ENCODE measurements around the gene ETV3L. TPM values are rescaled to one million over a fixed set of nuclear protein-coding genes. Genes with fewer than 3 reads are reported as not detected.

ETV3L gene
- total RNA-seq, 1 donor from 2014 or later, result under 0.01 TPM

DNA sequence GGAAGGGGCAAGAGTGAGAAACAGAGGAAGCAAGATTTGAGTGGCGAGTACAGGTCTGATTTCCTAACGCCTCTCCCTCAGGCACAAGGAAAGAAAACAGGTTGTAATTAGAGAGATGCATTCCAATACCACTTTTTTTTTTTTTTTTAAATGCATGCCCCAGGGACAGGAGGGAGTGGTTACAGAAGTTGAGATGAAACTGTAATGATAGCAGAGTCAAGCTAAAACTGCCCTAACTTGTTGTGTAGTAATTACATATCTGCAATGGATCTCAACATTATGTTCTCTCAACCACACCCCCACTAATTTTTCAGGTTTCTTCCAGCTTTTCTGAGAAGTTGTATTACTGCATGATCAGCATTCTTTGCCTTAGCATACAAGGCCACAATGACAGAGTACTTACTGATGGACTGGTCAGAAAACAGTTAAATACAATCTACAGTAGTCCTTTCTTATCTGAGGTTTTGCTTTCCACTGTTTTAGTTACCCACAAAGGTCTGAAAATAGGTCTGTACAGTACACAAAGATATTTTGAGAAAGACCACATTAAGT lies 33.1 kb upstream of the ETV3L start:
- no peak for FAIRE-seq
- no peak for DNase-seq (ENCODE audit: low spot score in 2 of 2)

GRCh38 chr1:157132111-157132510 lies 32.5 kb upstream of the ETV3L start:
- DNase-seq (ENCODE audit: low spot score in 2 of 2) (no peak), FAIRE-seq (no peak)

GRCh38 chr1:157131281-157131680 lies 31.7 kb upstream of the ETV3L start:
- DNase-seq (ENCODE audit: low spot score in 2 of 2) (no peak), FAIRE-seq (no peak)

- no peak for FAIRE-seq
- DNase-seq (ENCODE audit: low spot score in 2 of 2), result no peak
Measured at GRCh38 chr1:157124855-157125254, 25.2 kb upstream of the ETV3L start.

GRCh38 chr1:157119448-157119847 lies 19.8 kb upstream of the ETV3L start:
- DNase-seq (ENCODE audit: low spot score in 2 of 2) (no peak), FAIRE-seq (no peak)

GRCh38 chr1:157119008-157119407 lies 19.4 kb upstream of the ETV3L start:
- no peak for DNase-seq (ENCODE audit: low spot score in 2 of 2)
- FAIRE-seq, result no peak

- FAIRE-seq (no peak), DNase-seq (ENCODE audit: low spot score in 2 of 2) (no peak)
Measured at GRCh38 chr1:157117527-157118057, 18.0 kb upstream of the ETV3L start.

GRCh38 chr1:157116737-157117103 lies 17.1 kb upstream of the ETV3L start:
- FAIRE-seq (no peak), DNase-seq (ENCODE audit: low spot score in 2 of 2) (no peak)

DNA sequence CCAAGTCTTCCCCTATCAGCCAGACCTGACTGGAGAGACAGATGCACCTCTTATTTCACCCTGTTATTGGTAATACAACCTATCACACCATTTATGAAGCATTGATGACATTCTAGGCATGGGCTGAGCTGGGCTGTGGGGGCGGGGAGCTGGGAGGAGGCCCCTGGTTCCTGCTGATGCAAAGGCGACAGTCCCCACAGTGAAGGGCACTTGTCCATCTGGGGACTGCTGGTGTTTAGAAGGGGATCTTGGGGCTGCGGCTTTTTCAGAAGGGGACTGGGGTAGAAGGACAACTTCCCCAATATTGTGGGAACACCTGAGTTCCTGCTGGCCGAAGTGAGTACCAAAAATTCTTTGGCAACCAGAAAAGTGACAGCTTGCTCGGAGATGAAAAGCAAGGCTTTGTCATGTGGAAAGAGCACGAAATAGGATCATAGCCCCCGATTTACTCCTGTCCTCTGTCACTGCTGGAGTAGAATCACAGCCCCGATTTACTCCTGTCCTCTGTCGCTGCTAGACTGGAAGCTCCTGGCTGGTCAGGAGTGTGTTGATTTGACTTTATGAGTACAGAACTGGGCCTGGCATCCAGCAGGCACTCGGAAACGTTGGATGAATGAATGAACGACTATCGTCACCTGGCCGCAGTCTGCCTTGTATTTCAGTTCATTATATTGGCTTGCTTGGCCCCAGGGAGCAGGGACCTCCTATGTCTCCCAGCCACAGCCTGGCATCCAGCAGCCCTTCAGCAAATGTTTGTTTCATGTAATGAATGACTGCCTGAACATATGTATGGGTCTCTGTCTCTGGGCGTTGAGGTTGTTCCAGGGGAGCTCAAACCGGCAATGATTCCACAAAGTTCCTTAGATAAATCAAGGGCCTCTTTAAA lies 16.5 kb upstream of the ETV3L start:
- no peak for DNase-seq (ENCODE audit: low spot score in 2 of 2)
- FAIRE-seq, result no peak

DNA sequence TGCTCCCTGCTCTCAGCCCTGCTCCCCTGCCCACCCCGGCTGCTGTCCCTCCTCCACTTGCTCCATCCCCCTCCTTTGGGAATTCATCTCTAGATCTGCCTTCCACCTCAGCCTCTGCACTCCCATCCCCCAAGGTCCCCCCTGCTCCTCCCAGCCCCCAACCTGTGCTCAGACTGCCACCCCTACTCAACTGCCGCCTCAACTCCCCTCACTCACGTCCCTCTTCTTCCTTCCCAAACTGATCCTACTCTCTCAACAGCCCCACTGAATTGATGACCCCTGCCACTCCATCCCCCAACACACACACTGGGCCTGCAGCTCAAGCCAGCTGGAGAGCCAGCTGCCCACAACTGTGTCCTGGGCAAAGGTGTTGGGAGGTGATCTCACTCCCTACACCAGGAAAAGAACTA lies 15.8 kb upstream of the ETV3L start:
- DNase-seq (ENCODE audit: low spot score in 2 of 2) (no peak), FAIRE-seq (no peak)

- FAIRE-seq, result no peak
- no peak for DNase-seq (ENCODE audit: low spot score in 2 of 2)
Measured at GRCh38 chr1:157114183-157115121, 14.8 kb upstream of the ETV3L start.

DNA sequence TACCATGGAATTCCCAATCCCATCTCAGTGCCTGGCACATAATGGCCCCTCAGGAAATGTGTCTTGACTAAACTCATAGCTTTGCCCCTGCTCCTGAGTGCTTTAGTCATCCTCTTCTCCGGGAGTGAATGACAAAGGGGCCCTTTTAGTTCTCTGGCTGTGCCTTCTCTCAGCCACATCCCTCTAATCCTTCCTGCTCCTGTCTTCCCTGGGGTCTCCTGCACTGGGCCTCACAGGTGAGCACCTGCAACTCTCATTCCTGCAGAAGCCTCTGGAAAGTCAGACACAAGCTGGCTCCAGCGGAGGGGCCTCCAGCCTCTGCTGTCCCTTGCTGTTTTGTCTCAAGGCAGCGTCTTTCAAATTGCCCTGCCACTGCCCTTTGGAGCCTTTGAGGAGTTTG lies 14.0 kb upstream of the ETV3L start:
- no peak for FAIRE-seq
- no peak for DNase-seq (ENCODE audit: low spot score in 2 of 2)

GRCh38 chr1:157113106-157113505 lies 13.5 kb upstream of the ETV3L start:
- no peak for DNase-seq (ENCODE audit: low spot score in 2 of 2)
- no peak for FAIRE-seq

- DNase-seq (ENCODE audit: low spot score in 2 of 2) (no peak), FAIRE-seq (no peak)
Measured at GRCh38 chr1:157112186-157112867, 12.7 kb upstream of the ETV3L start.

- no peak for DNase-seq (ENCODE audit: low spot score in 2 of 2)
- FAIRE-seq, result no peak
Measured at GRCh38 chr1:157111396-157112165, 12.0 kb upstream of the ETV3L start.

- FAIRE-seq, result no peak
- no peak for DNase-seq (ENCODE audit: low spot score in 2 of 2)
Measured at GRCh38 chr1:157110686-157111085, 11.1 kb upstream of the ETV3L start.

DNA sequence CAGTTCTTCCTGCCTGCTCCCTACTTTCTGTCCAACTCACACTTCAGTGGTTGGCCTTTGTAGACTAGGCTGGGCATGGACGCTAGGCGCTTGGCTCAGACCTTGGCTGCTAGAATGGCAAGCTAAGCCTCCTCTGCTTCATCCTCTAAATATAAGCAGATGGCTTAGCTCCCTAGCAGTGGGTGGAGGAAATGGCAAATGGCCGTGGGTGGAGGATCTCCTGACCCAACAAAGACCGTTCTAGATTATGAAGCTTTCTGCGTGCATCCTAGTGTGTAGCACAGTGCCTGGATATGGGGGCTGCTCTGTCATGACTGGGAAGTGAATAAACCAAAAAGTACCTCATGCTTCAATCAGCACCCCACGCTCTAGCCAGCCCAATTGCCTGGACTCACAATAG lies 10.4 kb upstream of the ETV3L start:
- DNase-seq (ENCODE audit: low spot score in 2 of 2) (no peak), FAIRE-seq (no peak)

DNA sequence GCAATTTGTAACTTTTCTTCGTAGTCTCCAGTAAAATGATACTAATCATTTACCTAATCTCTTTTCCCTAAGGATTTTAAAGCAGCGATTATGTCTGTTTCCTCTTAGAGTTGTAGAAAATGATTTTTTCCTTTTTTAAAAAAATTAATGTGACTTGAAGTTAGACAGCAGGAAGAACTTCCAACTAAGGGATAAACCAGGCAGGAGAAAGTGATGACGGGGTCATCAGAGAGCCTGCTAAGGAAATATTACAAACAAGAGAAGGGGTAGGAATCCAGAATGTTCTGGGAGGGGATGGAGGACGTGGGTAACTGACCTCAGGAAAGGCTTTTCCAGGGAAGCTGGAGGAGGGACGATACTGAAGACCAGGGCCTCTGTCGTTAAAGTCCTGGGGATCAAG lies 8.8 kb upstream of the ETV3L start:
- DNase-seq (ENCODE audit: low spot score in 2 of 2) (no peak), FAIRE-seq (no peak)

- DNase-seq (ENCODE audit: low spot score in 2 of 2) (no peak), FAIRE-seq (no peak)
Measured at GRCh38 chr1:157107702-157108101, 8.1 kb upstream of the ETV3L start.

DNA sequence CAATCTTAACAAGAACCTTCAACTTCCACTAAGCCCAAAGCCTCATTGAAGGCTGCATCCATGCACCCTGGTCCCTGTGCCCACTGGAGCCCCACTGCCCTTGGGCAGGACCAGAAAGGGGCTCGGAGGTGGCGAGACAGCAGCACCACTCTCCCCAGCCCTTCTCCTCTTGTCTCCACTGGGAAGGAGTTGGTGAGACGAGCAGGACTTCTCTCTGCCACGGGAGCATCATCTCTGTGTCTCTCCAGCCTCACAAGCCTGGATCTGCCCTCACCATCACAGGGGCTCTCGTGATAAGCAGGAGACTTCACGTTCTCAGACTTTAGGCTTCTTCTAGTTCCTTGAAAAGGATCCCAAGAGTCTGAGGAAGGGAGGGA lies 7.2 kb upstream of the ETV3L start:
- no peak for DNase-seq (ENCODE audit: low spot score in 2 of 2)
- no peak for FAIRE-seq
